HG03039 (cell line): ENCODE results near the gene SLC25A42.

Experiments
- ATAC-seq: cut with Tn5 transposase; IDR thresholded peaks from one replicate; pipeline ENCODE4 v1.9.1; 2021; ENCODE audit warnings: mild to moderate bottlenecking, moderate library complexity; ENCODE audit not compliant: unreplicated experiment

The SLC25A42 gene

DNA sequence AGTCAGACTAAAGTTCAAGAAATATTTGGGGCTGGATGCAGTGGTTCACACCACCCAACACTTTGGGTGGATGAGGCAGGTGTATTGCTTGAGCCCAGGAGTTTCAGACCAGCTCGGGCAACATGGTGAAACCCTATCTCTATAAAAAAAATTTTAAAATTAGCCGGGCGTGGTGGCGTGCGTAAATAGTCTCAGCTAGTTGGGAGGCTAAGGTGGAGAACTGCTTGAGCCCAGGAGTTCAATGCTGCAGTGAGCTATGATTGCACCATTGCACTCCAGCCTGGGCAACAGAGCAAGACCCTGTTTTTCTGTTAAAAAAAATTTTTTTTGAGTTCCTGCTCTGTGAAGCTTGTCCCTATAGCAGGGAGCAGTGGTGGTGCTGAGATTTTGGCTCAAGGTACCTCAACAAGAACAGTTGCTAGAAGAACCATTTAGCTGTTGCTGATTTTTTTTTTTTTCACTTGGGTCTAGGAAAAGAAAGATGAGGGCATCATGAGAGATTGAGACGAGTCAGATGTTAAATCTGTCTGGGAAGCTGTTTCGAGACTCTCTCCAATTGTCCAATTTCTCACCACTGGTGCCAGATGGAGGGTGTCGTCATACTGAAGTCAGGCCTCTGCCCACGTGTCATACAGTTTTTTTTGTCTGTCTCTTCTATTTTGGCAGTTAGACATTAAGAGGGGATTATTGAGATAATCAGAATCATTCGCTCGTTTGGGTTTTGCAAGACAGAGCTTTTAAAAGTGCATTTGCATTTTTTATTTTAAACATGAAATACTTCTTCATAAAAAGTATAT is 3.7 kb downstream of the SLC25A42 start:
- no peak for ATAC-seq

DNA sequence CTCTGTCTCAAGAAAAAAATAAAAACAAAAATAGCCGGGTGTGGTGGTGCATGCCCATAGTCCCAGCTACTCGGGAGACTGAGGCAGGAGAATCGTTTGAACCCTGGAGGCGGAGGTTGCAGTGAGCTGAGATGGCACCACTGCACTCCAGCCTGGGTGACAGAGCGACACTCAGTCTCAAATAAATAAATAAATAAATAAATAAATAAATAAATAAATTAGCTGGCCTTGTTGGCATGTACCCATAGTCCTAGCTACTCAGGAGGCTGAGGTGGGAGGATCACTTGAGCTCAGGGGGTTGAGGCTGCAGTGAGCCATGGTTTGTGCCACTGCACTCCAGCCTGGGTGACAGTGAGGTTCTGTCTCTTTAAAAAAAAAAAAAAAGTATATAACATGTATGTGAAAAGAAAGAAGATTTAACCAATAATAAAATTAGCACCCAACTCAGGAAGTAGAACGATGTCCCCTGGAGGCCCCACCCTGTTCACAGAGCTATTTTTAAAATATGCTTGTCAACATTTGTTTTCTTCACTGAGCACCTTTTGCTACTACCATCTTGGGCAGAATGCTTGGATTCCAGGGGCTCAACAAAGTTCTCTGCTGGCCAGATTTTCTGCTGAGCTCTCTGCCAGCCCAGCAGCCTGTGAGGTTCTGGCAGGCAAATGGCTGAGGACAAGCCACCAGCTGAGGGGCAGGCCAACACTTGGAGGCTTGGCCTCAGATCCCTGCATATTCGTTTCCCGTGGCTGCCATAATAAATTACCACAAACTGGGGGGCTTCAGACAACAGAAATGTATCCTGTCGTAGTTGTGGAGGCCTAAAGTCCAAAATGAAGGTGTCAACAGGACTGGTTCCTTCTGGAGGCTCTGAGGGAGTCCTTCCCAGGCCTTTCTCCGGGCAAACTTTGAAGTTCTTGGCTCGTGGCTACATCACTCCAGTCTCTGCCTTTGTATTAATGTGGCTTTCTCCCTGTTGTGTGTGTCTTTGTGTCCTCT is 5.2 kb downstream of the SLC25A42 start:
- ATAC-seq, result no peak

DNA sequence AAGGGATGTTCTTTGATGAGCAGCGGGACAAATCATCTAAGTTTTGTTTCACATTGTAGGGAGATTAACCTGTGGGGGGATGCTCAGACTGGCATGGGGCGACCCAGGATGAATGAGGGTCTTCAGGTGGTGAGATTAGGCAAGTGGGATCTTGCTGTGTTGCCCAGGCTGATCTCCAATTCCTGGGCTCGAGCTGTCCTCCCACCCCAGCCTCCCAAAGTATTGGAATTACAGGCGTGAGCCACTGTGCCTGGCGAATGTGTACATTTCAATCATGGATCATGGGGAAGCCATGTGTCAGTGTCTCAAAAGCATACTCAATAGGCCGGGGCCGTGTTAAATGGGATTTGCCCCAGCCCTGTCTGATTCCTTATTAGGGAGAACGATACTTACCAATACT is 8.1 kb downstream of the SLC25A42 start:
- no peak for ATAC-seq

DNA sequence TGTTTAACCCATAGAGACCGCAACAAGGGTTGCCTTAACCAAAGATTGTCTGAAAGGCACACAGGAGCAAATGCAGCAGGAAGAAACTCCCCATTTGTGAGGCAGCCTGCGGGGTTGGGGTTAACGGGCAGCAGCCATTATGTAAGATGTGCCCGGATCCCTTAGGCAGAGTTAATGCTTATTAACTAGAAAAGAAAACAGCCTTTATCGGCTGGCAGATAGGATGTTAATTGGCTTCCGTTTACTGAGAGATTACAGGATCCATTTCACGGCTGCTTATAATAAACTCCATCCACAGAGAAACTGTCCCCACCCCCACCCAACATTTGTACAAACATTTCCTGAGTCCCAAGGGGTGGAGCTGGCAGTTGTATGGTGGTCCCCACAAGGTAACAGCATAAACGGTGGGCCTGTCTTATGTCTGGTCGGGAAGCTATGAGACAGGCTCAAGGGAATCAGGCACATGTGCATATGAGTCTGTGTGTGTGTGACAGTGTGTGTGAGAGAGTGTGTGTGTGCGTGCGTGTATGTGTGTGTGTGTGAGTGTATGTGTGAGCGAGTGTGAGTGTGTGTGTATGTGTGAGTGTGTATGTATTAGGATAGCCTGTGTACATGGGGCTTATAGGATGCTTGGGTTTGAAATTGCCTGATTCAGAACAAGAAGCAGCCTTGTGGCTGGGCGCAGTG is 10.5 kb downstream of the SLC25A42 start:
- no peak for ATAC-seq

DNA sequence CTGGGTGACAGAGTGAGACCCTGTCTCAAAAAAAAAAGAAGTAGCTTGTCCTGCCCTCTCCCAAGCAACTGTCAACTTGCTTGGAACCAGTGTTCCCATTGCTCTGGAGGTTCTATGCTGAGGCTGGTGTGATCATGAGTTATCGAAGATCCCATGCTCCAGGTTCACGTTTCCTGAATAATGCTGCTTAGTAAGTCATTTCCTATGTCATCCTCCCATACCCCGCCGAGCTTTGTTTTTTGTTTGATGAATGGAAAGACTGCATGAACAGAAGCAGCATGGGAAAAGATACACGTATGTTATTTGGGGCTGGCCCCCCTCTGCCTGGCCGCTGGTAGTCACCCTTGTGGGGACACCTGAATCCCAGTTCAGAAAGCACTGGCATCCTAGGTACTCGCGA is 11.3 kb downstream of the SLC25A42 start:
- ATAC-seq, result no peak

DNA sequence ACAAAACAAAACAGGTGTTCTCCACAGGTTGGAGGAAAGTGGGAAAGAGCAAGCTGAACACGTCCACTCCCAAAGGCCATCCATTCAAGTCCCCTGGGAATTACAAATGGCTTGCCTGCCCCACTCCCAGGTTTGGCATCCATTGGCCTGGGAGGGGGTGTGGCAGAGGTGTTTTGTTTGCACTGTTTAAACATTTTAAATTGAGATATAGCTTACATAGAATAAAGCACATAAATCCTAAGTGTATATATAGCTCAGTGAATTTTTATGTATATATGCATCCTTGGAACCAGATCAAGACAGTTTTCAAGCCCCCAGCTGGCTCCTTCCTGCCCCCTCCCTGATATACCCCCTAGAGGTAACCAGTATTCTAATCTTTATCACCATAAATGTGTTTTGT is 12.7 kb downstream of the SLC25A42 start:
- ATAC-seq, result no peak

DNA sequence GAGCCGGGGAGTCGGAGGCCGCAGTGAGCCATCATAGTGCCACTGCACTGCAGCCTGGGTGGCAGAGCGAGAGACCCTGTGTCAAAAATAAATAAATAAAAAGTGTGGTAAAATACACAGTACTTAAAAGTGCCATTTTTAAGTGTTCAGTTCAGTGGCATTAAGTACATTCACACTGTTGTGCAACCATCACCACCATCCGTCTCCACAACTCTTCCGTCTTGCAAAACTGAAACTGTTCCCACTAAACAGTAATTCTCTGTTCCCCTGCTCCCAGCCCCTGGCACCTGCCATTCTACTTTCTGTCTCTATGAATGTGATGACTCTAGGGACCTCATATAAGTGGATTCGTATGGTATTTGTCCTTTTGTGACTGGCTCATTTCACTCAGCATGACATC is 13.3 kb downstream of the SLC25A42 start:
- ATAC-seq, result no peak

DNA sequence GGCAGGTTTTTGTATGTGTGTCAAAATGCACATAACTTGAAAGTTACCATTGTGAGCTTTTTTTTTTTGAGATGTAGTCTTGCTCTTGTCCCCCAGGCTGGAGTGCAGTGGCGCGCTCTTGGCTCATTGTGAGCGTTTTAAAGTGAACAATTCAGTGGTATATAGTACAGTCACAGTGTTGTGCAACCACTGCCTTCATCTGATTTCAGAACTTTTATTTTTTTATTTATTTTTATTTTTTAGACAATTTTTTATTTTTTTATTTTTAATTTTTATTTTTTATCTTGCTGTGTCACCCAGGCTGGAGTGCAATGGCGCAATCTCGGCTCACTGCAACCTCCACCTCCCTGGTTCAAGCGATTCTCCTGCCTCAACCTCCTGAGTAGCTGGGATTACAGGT is 15.0 kb downstream of the SLC25A42 start:
- no peak for ATAC-seq

DNA sequence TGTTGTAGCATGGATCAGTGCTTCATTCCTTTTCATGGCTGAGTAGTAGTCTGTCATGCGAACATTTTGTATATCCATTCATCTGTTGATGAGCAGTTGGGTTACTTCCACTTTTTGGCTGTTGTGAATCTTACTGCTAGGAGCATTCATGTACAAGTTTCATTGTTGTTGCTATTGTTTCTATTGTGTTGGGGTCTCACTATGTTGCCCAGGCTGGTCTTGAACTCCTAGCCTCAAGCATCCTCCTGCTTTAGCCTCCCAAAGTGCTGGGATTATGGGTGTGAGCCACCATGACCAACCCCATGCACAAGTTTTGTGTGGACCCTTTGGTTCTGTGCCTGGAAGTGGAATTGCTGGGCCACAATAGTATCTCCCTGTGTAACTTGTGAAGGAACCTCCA is 15.8 kb downstream of the SLC25A42 start:
- ATAC-seq, result no peak

DNA sequence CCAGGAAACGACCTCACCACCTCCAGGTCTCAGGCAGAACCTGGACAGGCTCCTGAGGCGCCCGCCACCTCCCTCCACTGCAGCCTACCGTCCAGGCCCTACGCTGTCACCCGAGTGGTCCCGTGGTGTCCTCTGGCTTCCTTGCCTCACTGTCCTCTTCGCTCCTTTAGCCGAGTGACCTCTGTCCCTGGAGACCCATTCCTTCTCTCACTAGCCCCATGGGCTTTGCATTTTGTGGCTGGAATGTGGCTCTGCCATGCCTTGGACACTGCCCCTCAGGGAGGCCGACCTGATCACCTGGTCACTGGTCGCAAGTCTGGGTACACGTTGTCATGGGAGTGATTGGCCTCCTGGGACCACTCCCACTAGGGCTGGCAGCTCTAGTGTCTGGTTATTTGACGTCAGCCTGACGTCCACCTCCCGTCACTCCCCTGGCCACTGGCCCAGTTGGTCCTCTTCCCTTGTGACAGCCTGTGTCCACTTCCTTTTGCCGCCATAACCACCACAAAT is 17.9 kb downstream of the SLC25A42 start:
- no peak for ATAC-seq

DNA sequence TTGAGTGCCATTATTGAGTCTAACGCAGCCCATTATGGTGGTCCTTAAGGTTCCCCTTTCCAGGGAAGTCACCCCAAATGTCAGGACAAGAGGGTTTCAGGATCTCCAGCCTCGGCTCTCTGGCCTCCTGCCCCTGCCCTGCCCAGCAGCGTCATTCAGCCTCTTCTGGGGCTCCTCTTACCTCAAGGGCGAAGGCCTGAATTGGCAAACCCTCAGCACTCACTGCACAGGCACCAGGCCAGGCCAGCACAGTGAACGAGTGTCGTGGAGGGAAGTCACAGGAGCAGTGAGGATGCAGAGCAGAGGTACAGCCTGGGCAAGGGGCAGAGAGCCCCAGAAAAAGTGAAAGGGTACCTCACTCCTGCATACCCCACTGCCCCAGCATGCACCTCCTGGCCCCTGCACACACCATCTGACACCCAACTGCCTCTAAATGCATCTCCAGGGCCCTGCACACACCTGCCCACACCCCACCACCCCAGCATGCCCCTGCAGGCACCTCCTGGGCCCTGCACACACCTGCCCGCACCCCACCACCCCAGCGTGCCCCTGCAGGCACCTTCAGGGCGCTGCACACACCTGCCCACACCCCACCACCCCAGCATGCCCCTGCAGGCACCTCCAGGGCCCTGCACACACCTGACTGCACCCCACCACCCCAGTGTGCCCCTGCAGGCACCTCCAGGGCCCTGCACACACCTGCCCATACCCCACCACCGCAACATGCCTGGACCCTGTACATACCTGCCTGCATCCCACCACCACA is 19.8 kb downstream of the SLC25A42 start:
- no peak for ATAC-seq

DNA sequence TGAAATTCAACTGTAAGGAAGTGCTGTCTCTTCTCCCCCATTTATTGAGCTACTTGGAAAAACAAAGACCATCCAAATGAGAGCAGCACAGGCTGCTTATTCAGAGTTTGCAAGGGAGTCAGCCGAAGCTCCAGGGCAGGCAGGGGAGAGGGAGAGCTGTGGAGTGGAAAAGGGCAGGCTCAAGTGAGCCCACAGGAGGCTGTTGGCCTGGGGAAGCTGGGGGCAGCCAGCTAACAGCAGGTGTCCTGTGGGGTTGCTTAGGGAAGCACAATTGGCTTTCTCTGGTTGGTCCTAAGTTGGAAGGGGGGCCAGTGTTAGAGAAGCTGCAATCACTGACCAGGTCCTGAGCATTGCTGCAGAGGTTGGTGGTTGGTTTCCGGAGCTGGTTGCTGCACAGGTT is 23.9 kb downstream of the SLC25A42 start:
- no peak for ATAC-seq

DNA sequence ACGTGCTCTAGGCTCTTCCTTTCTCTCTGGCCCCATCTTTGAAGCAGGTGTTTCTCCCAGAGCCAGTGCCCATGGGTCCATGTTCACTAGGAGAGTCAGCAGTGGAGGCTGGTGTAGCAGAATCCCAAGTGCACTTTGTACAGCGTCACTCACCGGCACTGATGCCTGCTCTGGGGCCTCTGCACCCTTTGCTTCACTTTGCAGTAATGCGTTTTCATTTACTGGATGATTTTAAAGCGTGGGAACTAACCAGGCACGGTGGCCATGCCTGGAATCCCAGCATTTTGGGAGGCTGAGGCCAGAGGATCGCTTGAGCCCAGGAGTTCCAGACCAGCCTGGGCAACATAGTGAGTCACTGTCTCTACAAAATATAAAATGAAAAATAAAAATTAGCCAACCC is 30.7 kb downstream of the SLC25A42 start:
- no peak for ATAC-seq

DNA sequence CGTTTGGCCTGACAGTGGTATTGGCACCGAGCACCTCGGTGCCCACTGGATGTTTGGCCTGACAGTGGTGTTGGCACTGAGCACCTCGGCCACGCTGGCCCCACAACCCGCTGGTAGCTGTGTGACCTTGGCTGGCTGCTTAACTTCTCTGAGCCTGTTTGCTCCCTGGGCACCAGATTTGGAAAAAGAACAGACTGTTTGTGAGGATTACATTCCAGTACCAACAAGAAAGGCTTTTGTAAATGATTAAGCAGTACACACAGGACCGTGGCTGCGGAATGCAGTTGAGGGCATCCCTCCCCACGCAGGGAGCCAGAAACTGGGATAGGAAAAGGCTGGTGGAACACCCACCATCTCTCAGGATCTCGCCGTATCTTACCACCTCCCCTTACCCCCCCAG is 31.9 kb downstream of the SLC25A42 start:
- ATAC-seq, result no peak

DNA sequence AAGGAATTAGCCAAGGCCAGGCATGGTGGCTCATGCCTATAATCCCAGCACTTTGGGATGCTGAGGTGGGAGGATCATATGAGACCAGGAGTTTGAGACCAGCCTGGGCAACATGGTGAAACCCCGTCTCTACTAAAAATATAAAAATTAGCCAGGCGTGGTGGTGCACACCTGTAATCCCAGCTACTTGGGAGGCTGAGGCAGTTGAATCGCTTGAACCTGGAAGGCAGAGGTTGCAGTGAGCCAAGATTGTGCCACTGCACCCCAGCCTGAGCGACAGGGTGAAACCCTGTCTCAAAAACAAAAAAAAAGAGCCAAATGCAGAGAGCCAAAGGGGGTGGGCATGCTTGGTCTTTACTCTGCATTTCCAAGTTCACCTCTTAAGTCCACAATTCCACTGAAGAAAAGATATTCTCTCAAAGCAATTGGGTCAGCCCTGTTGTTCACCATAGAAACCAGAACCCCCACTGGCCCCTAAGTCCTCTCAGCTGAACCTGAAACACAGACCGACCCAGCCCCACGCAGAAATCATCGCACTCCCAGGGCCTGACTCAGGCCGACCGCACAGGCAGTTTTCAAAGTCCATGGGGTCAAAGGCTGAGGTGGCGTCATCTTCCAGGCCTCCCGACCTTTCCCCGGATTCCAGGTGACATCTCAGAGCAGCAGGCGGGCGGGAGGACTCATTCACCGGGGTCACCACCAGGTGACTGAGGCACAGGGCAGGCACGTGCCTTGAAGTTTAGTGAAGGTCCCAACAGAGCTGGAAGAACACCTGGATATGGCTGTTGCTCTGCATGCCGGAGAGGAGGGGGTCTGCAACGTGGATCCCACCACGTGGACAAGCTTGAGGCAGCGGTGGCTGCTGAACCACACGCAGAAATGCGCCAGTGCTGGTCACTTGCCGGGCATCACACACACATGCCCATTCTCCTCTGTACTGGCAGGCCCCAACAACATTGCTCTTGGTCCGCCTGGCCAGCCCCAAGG is 33.1 kb downstream of the SLC25A42 start:
- ATAC-seq, result no peak

DNA sequence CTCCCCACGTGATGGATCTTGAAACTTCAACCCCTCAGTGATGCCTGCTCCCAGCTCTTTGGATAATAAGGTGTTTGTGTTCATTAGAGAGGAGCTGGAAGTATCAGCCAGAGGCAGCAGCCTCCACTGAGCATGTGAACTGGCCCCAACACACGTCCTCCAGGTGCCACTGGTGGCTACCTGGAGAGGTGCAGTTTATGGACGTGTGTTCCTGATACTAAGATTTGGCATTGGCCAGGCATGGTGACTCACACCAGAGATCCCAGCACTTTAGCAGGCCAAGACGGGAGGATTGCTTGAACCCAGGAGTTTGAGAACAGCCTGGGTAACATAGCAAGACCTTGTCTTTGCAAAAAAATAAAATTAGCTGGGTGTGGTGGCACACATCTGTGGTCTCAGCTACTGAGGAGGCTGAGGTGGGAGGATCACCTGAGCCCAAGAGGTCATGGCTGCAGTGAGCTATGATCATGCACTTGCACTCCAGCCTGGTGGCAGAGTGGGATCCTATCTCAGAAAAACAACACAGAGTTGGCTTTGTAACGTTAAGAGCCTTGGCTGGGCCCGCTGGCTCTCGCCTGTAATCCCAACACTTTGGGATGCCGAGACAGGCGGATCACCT is 34.4 kb downstream of the SLC25A42 start:
- no peak for ATAC-seq

DNA sequence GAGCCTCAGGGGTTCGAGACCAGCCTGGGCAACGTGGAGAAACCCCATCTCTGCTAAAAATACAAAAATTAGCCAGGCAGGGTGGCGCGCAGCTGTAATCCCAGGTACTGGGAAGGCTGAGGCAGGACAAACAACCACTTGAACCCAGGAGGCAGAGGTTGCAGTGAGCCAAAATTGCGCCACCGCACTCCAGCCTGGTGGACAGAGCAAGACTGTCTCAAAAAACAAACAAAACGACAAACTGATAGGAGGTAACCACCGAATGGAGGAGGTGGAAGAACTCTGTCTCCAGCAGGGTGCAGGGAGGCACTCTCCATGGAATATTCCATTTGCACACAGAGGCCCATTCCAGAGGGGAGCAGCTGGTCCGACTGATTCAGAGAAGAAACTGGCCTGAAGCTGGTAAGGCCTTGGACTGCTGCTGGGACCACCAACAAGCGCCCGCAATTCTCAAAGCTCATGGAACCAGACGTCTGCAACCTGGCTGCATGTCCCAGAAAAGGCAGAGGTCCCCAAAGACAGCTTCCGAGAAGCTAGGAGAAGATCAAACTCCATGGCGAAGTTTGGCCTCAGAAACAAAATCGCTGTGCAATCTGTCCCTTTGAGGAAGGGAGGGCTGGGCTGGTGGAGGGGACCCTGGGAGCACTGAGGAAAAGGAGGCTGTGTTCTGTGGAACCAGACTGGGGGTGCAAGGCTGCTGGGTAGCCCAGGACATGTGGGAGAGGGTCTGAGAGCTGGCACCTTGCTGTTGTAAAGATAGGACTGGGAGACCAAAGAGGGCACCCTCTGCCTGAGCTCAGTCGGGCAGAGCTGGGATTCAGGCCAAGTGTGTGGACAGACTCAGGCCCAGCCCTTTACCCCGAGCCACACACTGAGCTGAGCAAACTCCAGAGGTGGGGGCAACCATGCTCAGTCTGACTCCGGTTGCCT is 35.2 kb downstream of the SLC25A42 start:
- ATAC-seq, result no peak

DNA sequence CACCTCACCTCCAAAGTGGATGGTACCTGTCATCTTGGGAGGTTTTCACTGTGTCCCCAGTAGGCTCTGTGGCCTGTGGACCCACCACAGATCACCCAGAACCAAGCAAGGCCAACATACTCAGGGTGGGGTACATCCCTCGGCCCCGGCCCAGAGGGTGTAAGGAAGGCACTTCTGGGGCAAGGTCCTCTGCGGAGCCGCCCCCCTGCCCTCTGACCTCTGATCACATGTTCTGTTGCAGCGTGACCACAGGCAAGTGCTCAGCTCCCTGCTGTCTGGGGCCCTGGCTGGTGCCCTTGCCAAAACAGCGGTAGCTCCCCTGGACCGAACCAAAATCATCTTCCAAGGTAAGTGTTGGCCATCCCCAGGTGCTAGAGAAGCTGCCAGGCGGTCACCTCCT is 37.7 kb downstream of the SLC25A42 start:
- no peak for ATAC-seq
